Spleen (tissue), 11 donors: ENCODE results near the gene CFAP20DC. TPM values are rescaled to one million over a fixed set of nuclear protein-coding genes. Genes with fewer than 3 reads are reported as not detected.

Experiments used
- DNase-seq: peaks from one replicate; pipeline ENCODE4 v3.0.0-alpha.2; 2020
- H3K27ac ChIP-seq, 8 donors: fragments of 200-600 bp; sonication (generic) in 7 of 8; 1 replicate in 4 of 8; 2 replicates in 4 of 8; pipeline versions ENCODE4 v1.5.0 to v1.8.0; 2016 to 2021; ENCODE audit warnings: inconsistent platforms in 4 of 8, mild to moderate bottlenecking in 4 of 8, moderate library complexity in 1 of 8
- H3K27me3 ChIP-seq, 7 donors: fragments of 200-600 bp; sonication (generic) in 6 of 7; replicated peaks in 1 of 7; 1 replicate in 4 of 7; 2 replicates in 3 of 7; pipeline versions ENCODE4 v1.5.0 to v1.8.0; 2016 to 2021; ENCODE audit warnings: inconsistent platforms in 3 of 7, mild to moderate bottlenecking in 1 of 7
- H3K36me3 ChIP-seq, 6 donors: fragments of 200-600 bp; sonication (generic) in 5 of 6; 1 replicate in 4 of 6; 2 replicates in 2 of 6; pipeline versions ENCODE4 v1.5.0 to v1.8.0; 2016 to 2021; ENCODE audit warnings: inconsistent platforms in 2 of 6
- H3K4me1 ChIP-seq, 6 donors: fragments of 200-600 bp; sonication (generic) in 5 of 6; 1 replicate in 3 of 6; 2 replicates in 3 of 6; pipeline versions ENCODE4 v1.5.0 to v1.8.0; 2016 to 2021; ENCODE audit warnings: inconsistent platforms in 3 of 6
- H3K4me3 ChIP-seq, 8 donors: fragments of 200-600 bp; sonication (generic) in 7 of 8; 1 replicate in 4 of 8; 2 replicates in 4 of 8; pipeline versions ENCODE4 v1.5.0 to v1.8.0; 2016 to 2021; ENCODE audit warnings: inconsistent platforms in 4 of 8, mild to moderate bottlenecking in 4 of 8, moderate library complexity in 2 of 8
- H3K9me3 ChIP-seq, 8 donors: fragments of 200-600 bp; sonication (generic) in 7 of 8; 1 replicate in 4 of 8; 2 replicates in 4 of 8; pipeline versions ENCODE4 v1.5.0 to v1.8.0; 2016 to 2021; ENCODE audit warnings: inconsistent platforms in 4 of 8
- POLR2A ChIP-seq, 3 donors: fragments of 450-650 bp; IDR thresholded peaks; one replicate each; pipeline ENCODE4 v1.5.1; 2017; ENCODE audit warnings: antibody characterized with exemption in 3 of 3, mild to moderate bottlenecking in 1 of 3
- POLR2AphosphoS5 ChIP-seq, 3 donors: sonication (generic); formaldehyde crosslinking; IDR thresholded peaks; one replicate each; pipeline ENCODE4 v1.5.1; 2017; ENCODE audit warnings: antibody characterized with exemption in 3 of 3
- WGBS, 5 donors: extraction: QIAGEN DNeasy Blood & Tissue Kit in 3 of 5; methylation state at CpG; one replicate each; pipeline versions ENCODE4 v1.1.5 to v1.1.7; 2013 to 2018; 5-methylcytosine and 5-hydroxymethylcytosine counted together
- intact Hi-C: fragments of 100-400 bp; cut with DNase I; formaldehyde crosslinking; loops from one replicate; pipeline ENCODE4 v1.15.0; 2023; ENCODE audit warnings: low total_unique reads
- polyA plus RNA-seq, 3 donors: library from polyadenylated mRNA; stranded (reverse); fragments of 200-250 nt; gene quantifications; one replicate each; pipeline ENCODE4 v1.2.1, GENCODE V29; 2013
- total RNA-seq, 7 donors: library from RNA; depleted of rRNA in 3 of 7; stranded (reverse); fragments of >200 nt in 3 of 7; fragmentation: NEBNext Ultra II Directional in 4 of 7; extraction: Animal tissue kit (Norgen Biotek cat#: 25700) in 4 of 7; gene quantifications; one replicate each; pipeline versions ENCODE4 v1.1.0 to v1.2.1, GENCODE V29; 2016 to 2021
- TF ChIP-seq, protein P1 (sequence below), 11 experiments: fragments of 200-600 bp in 7 of 11; fragments of 450-650 bp in 4 of 11; sonication (generic) in 4 of 11; IDR thresholded peaks in 8 of 11; conservative IDR thresholded peaks in 3 of 11; 1 replicate in 7 of 11; 2 replicates in 4 of 11; pipeline versions ENCODE4 v1.4.0 to v1.8.0; 2016 to 2021; ENCODE audit warnings: antibody characterized with exemption in 11 of 11, inconsistent platforms in 4 of 11, mild to moderate bottlenecking in 1 of 11
- donor health status: healthy with polysubstance abuse.
- donor health status: DM: no; HTN: no; CAD: no; lungs with moderate emphysema.
- donor health status: DM: no; HTN: no; CAD: no.
- donor health status: Bipolar disorder and iron deficiency.
- donor health status: healthy.
- donor health status: DM: no; HTN: no; CAD: no.
- donor health status: DM: yes; HTN: yes; CAD: no.

Gene CFAP20DC
- total and polyA plus RNA-seq, 10 donors: 0.20 to 1.2 (median 0.58) TPM

DNA sequence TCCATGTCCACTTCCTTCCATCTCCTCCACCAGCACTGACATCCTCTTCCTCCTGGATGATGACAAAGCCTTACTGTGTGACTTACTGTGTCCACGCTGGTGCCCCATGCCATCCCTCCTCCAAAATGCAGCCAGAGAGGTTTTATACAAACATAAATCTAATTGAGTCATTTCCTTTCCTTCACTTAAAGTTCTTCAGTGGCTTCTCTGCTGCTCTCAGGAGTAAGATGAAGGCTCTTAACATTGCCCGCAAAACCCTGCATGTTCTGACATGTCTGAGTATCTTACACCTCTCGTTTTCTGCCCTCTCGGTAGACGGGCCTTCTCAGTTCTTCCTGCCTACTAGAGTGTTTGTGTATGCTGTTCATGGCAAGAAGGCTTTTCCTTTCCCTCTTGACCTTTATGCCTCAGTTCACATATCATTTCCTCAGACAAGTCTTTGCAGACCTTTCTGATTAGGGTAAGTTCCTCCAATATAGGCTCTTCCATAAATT lies 175.5 kb downstream of the CFAP20DC start:
- Histone ChIP-seq H3K9me3 (no peaks in the 10 kb centered on the region), H3K4me1 (no peaks in the 10 kb centered on the region), H3K27me3 (no peaks in the 10 kb centered on the region), H3K4me3 (no peak overlapping the region), H3K27ac (no peak overlapping the region), H3K36me3 (no peaks in the 10 kb centered on the region)
- intact Hi-C loops: no loop called here
- TF ChIP-seq, protein P1, sequence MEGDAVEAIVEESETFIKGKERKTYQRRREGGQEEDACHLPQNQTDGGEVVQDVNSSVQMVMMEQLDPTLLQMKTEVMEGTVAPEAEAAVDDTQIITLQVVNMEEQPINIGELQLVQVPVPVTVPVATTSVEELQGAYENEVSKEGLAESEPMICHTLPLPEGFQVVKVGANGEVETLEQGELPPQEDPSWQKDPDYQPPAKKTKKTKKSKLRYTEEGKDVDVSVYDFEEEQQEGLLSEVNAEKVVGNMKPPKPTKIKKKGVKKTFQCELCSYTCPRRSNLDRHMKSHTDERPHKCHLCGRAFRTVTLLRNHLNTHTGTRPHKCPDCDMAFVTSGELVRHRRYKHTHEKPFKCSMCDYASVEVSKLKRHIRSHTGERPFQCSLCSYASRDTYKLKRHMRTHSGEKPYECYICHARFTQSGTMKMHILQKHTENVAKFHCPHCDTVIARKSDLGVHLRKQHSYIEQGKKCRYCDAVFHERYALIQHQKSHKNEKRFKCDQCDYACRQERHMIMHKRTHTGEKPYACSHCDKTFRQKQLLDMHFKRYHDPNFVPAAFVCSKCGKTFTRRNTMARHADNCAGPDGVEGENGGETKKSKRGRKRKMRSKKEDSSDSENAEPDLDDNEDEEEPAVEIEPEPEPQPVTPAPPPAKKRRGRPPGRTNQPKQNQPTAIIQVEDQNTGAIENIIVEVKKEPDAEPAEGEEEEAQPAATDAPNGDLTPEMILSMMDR (IDR thresholded peaks at IDR 0.05 in 8 of 11, conservative IDR thresholded peaks at IDR 0.05 in 3 of 11): no peak
- no peak for TF ChIP-seq POLR2A (IDR thresholded peaks at IDR 0.05)
- 36 to 65% (median 53%) methylated on average over 5 of the region's 5 CpGs for WGBS, 5 donors
- no peak for DNase-seq

DNA sequence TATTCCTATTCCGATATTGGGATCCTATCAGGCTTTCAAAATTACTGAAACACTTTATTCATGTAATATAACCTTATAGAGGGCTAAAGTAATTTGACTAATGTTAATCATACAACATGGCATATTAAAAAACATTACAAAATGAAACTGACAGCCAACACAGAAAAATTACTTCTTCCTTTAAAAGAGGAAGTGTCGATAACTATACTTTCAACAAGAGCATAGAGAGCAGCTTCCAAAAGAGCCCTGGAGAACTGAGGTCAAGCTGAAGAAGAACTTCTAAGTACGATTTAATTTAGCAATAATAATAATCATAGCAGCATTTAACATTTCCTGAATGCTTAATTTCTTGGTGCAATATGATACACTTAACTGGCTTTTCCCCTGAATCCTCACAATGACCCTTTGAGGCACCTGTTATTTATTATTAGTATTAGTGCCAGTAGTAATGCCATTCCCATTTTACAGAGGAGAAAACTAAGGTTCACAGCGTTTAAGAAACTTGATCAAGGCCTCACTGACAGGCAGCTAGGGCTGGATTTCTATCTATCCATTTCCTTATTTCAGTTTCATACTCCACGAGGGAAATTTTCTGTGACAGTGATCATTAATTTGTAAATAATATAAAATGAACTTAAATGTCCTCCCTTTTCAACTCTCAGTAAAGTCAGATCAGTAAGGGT lies 181.6 kb downstream of the CFAP20DC start:
- DNase-seq: no peak
- Histone ChIP-seq H3K9me3 (no peaks in the 10 kb centered on the region), H3K4me3 (no peak overlapping the region), H3K4me1 (peaks cover 0 to 11% (median 2%) of the 10 kb centered on the region in 6 donors), H3K27me3 (no peaks in the 10 kb centered on the region), H3K36me3 (no peaks in the 10 kb centered on the region), H3K27ac (no peak overlapping the region)
- intact Hi-C loops: no loop called here
- WGBS, 5 donors: 40 to 49% (median 46%) methylated on average over 5 of the region's 5 CpGs
- TF ChIP-seq, protein P1 (IDR thresholded peaks at IDR 0.05 in 8 of 11, conservative IDR thresholded peaks at IDR 0.05 in 3 of 11): no peak
- no peak for TF ChIP-seq POLR2AphosphoS5 (IDR thresholded peaks at IDR 0.05)
- TF ChIP-seq POLR2A (IDR thresholded peaks at IDR 0.05): no peak

DNA sequence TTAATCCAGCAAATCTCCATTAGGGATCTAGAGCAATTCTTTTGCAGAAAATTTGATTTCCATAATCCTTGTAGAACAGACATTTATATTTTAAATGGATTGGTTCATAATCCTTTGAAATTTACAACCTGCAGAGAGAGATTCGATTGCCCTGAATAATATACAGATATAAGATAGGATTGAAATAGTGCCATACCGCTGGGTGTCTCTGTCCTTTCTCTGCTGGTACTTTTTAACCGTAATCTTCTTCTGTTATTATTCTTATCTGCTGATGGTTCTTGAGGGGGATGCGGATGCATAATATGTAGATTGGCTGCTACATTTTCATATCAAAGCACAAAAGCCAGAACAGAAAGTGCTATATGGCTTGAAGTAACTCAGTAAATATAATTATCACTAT lies 182.2 kb downstream of the CFAP20DC start:
- no peak for DNase-seq
- Histone ChIP-seq H3K4me3 (no peak overlapping the region), H3K27ac (no peak overlapping the region), H3K4me1 (peaks cover 0 to 11% (median 2%) of the 10 kb centered on the region in 6 donors), H3K27me3 (no peaks in the 10 kb centered on the region), H3K36me3 (no peaks in the 10 kb centered on the region), H3K9me3 (no peaks in the 10 kb centered on the region)
- intact Hi-C loops: no loop called here
- 80 to 91% (median 84%) methylated on average over 4 of the region's 4 CpGs for WGBS, 5 donors
- TF ChIP-seq, protein P1 (IDR thresholded peaks at IDR 0.05 in 8 of 11, conservative IDR thresholded peaks at IDR 0.05 in 3 of 11): no peak
- no peak for TF ChIP-seq POLR2A (IDR thresholded peaks at IDR 0.05)
- TF ChIP-seq POLR2AphosphoS5 (IDR thresholded peaks at IDR 0.05): no peak

DNA sequence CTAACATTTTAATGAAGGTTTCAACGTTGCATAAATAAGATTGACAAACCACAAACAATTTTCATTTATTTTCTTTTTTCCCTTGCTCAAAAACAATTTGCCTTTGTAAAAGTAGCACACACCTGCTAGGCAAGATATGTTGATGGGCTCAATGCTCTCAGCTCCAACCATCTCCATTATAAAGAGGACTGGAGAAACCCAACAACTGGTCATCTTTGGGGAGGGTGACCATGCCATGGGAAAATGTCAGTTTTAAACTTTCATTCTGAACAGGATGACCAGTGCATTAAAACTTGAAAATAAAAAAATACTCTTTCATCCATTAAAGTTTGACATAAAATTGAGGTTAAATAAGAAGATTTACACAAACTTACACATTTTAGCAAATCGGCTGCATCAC lies 183.7 kb downstream of the CFAP20DC start:
- Histone ChIP-seq H3K36me3 (no peaks in the 10 kb centered on the region), H3K27me3 (no peaks in the 10 kb centered on the region), H3K9me3 (no peaks in the 10 kb centered on the region), H3K4me1 (peaks cover 0 to 11% (median 2%) of the 10 kb centered on the region in 6 donors), H3K4me3 (no peak overlapping the region), H3K27ac (no peak overlapping the region)
- TF ChIP-seq POLR2A (IDR thresholded peaks at IDR 0.05) (no peak), POLR2AphosphoS5 (IDR thresholded peaks at IDR 0.05) (no peak)
- TF ChIP-seq, protein P1 (IDR thresholded peaks at IDR 0.05 in 8 of 11, conservative IDR thresholded peaks at IDR 0.05 in 3 of 11): no peak
- WGBS, 5 donors: 70 to 87% (median 82%) methylated on average over 2 of the region's 2 CpGs
- intact Hi-C loops: no loop called here
- no peak for DNase-seq
